Omental fat pad (tissue), 4 donors: ENCODE results near the gene SLAMF9. TPM values are rescaled to one million over a fixed set of nuclear protein-coding genes. Genes with fewer than 3 reads are reported as not detected.

ENCODE experiments used
- ATAC-seq: fragments of 150-250 bp; one replicate; pipeline ENCODE4 v1.9.1; 2016; ENCODE audit warnings: mild to moderate bottlenecking, moderate library complexity; ENCODE audit not compliant: low FRiP score
- DNase-seq: peaks from one replicate; pipeline ENCODE4 v3.0.0-alpha.2; 2019; ENCODE audit warnings: low spot score
- CTCF ChIP-seq, 3 donors: fragments of 450-650 bp; IDR thresholded peaks; one replicate each; pipeline ENCODE4 v1.5.1; 2016 to 2017; ENCODE audit warnings: antibody characterized with exemption in 3 of 3, mild to moderate bottlenecking in 3 of 3, moderate library complexity in 2 of 3
- total RNA-seq, 4 donors: library from RNA; depleted of rRNA; stranded (reverse); fragments of >200 nt; gene quantifications; one replicate each; pipeline ENCODE4 v1.1.0, GENCODE V29; 2016

The SLAMF9 gene
- total RNA-seq, 4 donors from 2014 or later: 0.56 to 7.2 (median 1.0) TPM; not detected in 1

- no peak for DNase-seq
- ATAC-seq: no peak
- no peak for TF ChIP-seq CTCF (IDR thresholded peaks at IDR 0.05)
Measured at GRCh38 chr1:159916242-159917051, 37.6 kb downstream of the SLAMF9 start.

GRCh38 chr1:159915571-159916241, 38.3 kb downstream of the SLAMF9 start:
- ATAC-seq (no peak), DNase-seq (no peak)
- TF ChIP-seq CTCF (IDR thresholded peaks at IDR 0.05): no peak

GRCh38 chr1:159914252-159915018, 39.6 kb downstream of the SLAMF9 start:
- DNase-seq (no peak), ATAC-seq (peak; percentile 21)
- TF ChIP-seq CTCF (IDR thresholded peaks at IDR 0.05): no peak

- DNase-seq (no peak), ATAC-seq (peak; percentile 22)
- TF ChIP-seq CTCF (IDR thresholded peaks at IDR 0.05): no peak
Measured at GRCh38 chr1:159913451-159914192, 40.4 kb downstream of the SLAMF9 start.

GRCh38 chr1:159911326-159912070, 42.5 kb downstream of the SLAMF9 start:
- no peak for ATAC-seq
- no peak for DNase-seq

More at GRCh38 chr1:159911326-159912070, 42.5 kb downstream of the SLAMF9 start:
- TF ChIP-seq CTCF (IDR thresholded peaks at IDR 0.05): no peak
